A549 (cell line): ENCODE measurements around the gene MICOS13. TPM values are rescaled to one million over a fixed set of nuclear protein-coding genes. Genes with fewer than 3 reads are reported as not detected.

Experiments used
- ATAC-seq, 2 experiments: fragments of 200-7000 bp in 1 of 2; fragments of >200 bp in 1 of 2; cut with Nextera tagmentation in 1 of 2; cut with Tn5 transposase in 1 of 2; 3 replicates each; pipeline versions ENCODE4 v1.8.0 to v1.9.1; 2018 to 2020; ENCODE audit warnings: mild to moderate bottlenecking in 1 of 2, moderate library complexity in 1 of 2
- CTCF ChIA-PET: fragments of 300-600 bp; sonication (Branson Sonifier 250); formaldehyde crosslinking; extraction: SDS; loops from one replicate; lab custom pipeline; 2021; ENCODE audit warnings: antibody characterized with exemption, inconsistent platforms; lab: Yijun Ruan, JAX
- POLR2A ChIA-PET: fragments of 350-600 bp; formaldehyde crosslinking; extraction: SDS; loops from one replicate; lab custom pipeline; 2021; ENCODE audit warnings: antibody characterized with exemption, inconsistent platforms; lab: Yijun Ruan, JAX
- DNase-seq, 2 experiments: peaks; one replicate each; pipeline versions ENCODE4 v3.0.0 to v3.0.0-alpha.2; 2011 to 2016; ENCODE audit warnings: low read depth in 1 of 2, low spot score in 1 of 2
- FAIRE-seq: peaks from 2 replicates; lab custom pipeline; 2011; peaks lifted over from hg19 to GRCh38; lab: Jason Lieb, UNC
- H3K27ac ChIP-seq, 2 experiments: fragments of >200 bp; sonication (Bioruptor Twin); formaldehyde crosslinking; 3 replicates each; pipeline ENCODE4 v1.5.1; 2016 to 2017
- H3K4me1 ChIP-seq: fragments of >200 bp; sonication (Bioruptor Twin); formaldehyde crosslinking; 3 replicates; pipeline ENCODE4 v1.6.1; 2016
- H3K4me2 ChIP-seq: fragments of >200 bp; sonication (Bioruptor Twin); formaldehyde crosslinking; 3 replicates; pipeline ENCODE4 v1.6.1; 2016
- H3K4me3 ChIP-seq: fragments of >200 bp; sonication (Bioruptor Twin); formaldehyde crosslinking; 3 replicates; pipeline ENCODE4 v1.5.1; 2016
- H3K9me3 ChIP-seq: fragments of >200 bp; sonication (Bioruptor Twin); formaldehyde crosslinking; 3 replicates; pipeline ENCODE4 v1.6.1; 2016
- ATOH8 ChIP-seq: fragments of 250-450 bp; sonication (Bioruptor Pico); IDR thresholded peaks from 2 replicates; pipeline ENCODE4 v1.5.0; 2020; ENCODE audit warnings: low read depth, mild to moderate bottlenecking, moderate library complexity
- BCL3 ChIP-seq: fragments of >200 bp; sonication (Bioruptor Twin); formaldehyde crosslinking; IDR thresholded peaks from 3 replicates; pipeline ENCODE4 v1.6.1; 2016
- CBX2 ChIP-seq: fragments of 200-600 bp; sonication (generic); IDR thresholded peaks from 2 replicates; pipeline ENCODE4 v1.6.1; 2016; ENCODE audit warnings: low read depth, mild to moderate bottlenecking, borderline replicate concordance
- CHD2 ChIP-seq: fragments of 150-350 bp; IDR thresholded peaks from 2 replicates; pipeline ENCODE4 v1.6.1; 2014; ENCODE audit warnings: low read length; ENCODE audit not compliant: partially characterized antibody
- CHD4 ChIP-seq: fragments of 200-600 bp; sonication (generic); IDR thresholded peaks from 2 replicates; pipeline ENCODE4 v1.6.1; 2016; ENCODE audit warnings: antibody characterized with exemption, mild to moderate bottlenecking, borderline replicate concordance
- CTCF ChIP-seq: fragments of >200 bp; sonication (Bioruptor Twin); formaldehyde crosslinking; IDR thresholded peaks from 3 replicates; pipeline ENCODE4 v1.5.1; 2016
- EHF ChIP-seq: fragments of 250-450 bp; sonication (Bioruptor Pico); IDR thresholded peaks from 2 replicates; pipeline ENCODE4 v1.5.0; 2020; ENCODE audit warnings: mild to moderate bottlenecking
- ELK1 ChIP-seq: fragments of 150-350 bp; IDR thresholded peaks from 2 replicates; pipeline ENCODE4 v1.6.1; 2014; ENCODE audit warnings: low read depth, mild to moderate bottlenecking, low read length
- EP300 ChIP-seq, 2 experiments: fragments of >200 bp; sonication (Bioruptor Twin); formaldehyde crosslinking; IDR thresholded peaks; 2 replicates in 1 of 2; 3 replicates in 1 of 2; pipeline ENCODE4 v1.6.1; 2016 to 2017
- HDAC2 ChIP-seq: fragments of 200-600 bp; sonication (generic); IDR thresholded peaks from 2 replicates; pipeline ENCODE4 v1.6.1; 2016
- HES2 ChIP-seq: fragments of >200 bp; sonication (Bioruptor Twin); formaldehyde crosslinking; IDR thresholded peaks from 2 replicates; pipeline ENCODE4 v1.6.1; 2016
- HEYL ChIP-seq: fragments of 250-450 bp; sonication (Bioruptor Pico); IDR thresholded peaks from 2 replicates; pipeline ENCODE4 v1.8.0; 2021; ENCODE audit warnings: mild to moderate bottlenecking, moderate library complexity
- HOXB5 ChIP-seq: fragments of 250-450 bp; sonication (Bioruptor Pico); IDR thresholded peaks from 2 replicates; pipeline ENCODE4 v1.5.0; 2020; ENCODE audit warnings: mild to moderate bottlenecking, moderate library complexity
- JUNB ChIP-seq: fragments of >200 bp; sonication (Bioruptor Twin); formaldehyde crosslinking; IDR thresholded peaks from 2 replicates; pipeline ENCODE4 v1.6.1; 2016
- KDM5A ChIP-seq: fragments of 200-600 bp; sonication (generic); IDR thresholded peaks from 2 replicates; pipeline ENCODE4 v1.6.1; 2016; ENCODE audit warnings: antibody characterized with exemption, mild to moderate bottlenecking
- MAX ChIP-seq: IDR thresholded peaks from 2 replicates; pipeline ENCODE4 v1.6.1; 2012
- MAZ ChIP-seq: fragments of 150-350 bp; IDR thresholded peaks from 2 replicates; pipeline ENCODE4 v1.6.1; 2014; ENCODE audit warnings: antibody characterized with exemption, low read depth, low read length, borderline replicate concordance
- MYC ChIP-seq: IDR thresholded peaks from 2 replicates; pipeline ENCODE4 v1.6.1; 2012; ENCODE audit warnings: mild to moderate bottlenecking, inconsistent platforms, low read length, improper control_type of control experiment, borderline replicate concordance
- NPAS2 ChIP-seq: fragments of 250-450 bp; sonication (Bioruptor Pico); IDR thresholded peaks from 2 replicates; pipeline ENCODE4 v1.8.0; 2022; ENCODE audit warnings: mild to moderate bottlenecking, moderate library complexity, borderline replicate concordance
- NR3C1 ChIP-seq: fragments of >200 bp; sonication (Bioruptor Twin); formaldehyde crosslinking; IDR thresholded peaks from 3 replicates; pipeline ENCODE4 v1.6.1; 2017
- REST ChIP-seq: fragments of 200-600 bp; sonication (generic); IDR thresholded peaks from 2 replicates; pipeline ENCODE4 v1.6.1; 2016; ENCODE audit warnings: antibody characterized with exemption, mild to moderate bottlenecking, moderate library complexity
- RFX5 ChIP-seq: fragments of 450-650 bp; IDR thresholded peaks from 2 replicates; pipeline ENCODE4 v1.7.1; 2014; ENCODE audit warnings: antibody characterized with exemption, mild to moderate bottlenecking, moderate library complexity
- SMC3 ChIP-seq: fragments of >200 bp; sonication (Bioruptor Twin); formaldehyde crosslinking; IDR thresholded peaks from 3 replicates; pipeline ENCODE4 v1.6.1; 2018; ENCODE audit warnings: inconsistent platforms
- TFCP2L1 ChIP-seq: fragments of 250-450 bp; sonication (Bioruptor Pico); IDR thresholded peaks from 2 replicates; pipeline ENCODE4 v1.5.0; 2021; ENCODE audit warnings: mild to moderate bottlenecking
- TP53 ChIP-seq: fragments of 250-450 bp; sonication (Bioruptor Pico); IDR thresholded peaks from 2 replicates; pipeline ENCODE4 v1.5.0; 2021; ENCODE audit warnings: mild to moderate bottlenecking, moderate library complexity
- ZFP36 ChIP-seq: fragments of 450-650 bp; IDR thresholded peaks from 2 replicates; pipeline ENCODE4 v1.6.1; 2014; ENCODE audit warnings: borderline replicate concordance; ENCODE audit not compliant: partially characterized antibody
- WGBS: methylation state at CpG from one replicate; pipeline ENCODE4 v1.1.6; 2017; ENCODE audit errors: missing lambda C conversion rate; 5-methylcytosine and 5-hydroxymethylcytosine counted together
- polyA plus RNA-seq, 4 experiments: library from polyadenylated mRNA; depleted of rRNA in 3 of 4; stranded (reverse); fragments of >200 nt; fragmentation: RNase III in 1 of 4; extraction: RNeasy Plus Mini Kit Qiagen cat#74134 plus additional on column Dnase treatment in 1 of 4; gene quantifications; 2 replicates in 3 of 4; 3 replicates in 1 of 4; pipeline ENCODE4 v1.2.3, GENCODE V29; 2011 to 2017

Gene MICOS13
- polyA plus RNA-seq, 2 of the 4 experiments (the other 2 are of a cell fraction) = 20.5 to 48.8 TPM

- ATAC-seq (no peak), FAIRE-seq (no peak), DNase-seq (no peak)
- CTCF ChIA-PET = no interaction called here
- no peak for TF ChIP-seq NPAS2 (CRISPR knock-in tag)
- no peak for TF ChIP-seq REST
- no peak for TF ChIP-seq KDM5A
- TF ChIP-seq EP300 (IDR thresholded peaks at IDR 0.05) = no peak
- TF ChIP-seq CHD4 = no peak
- no peak for TF ChIP-seq NR3C1
- no peak for TF ChIP-seq EHF (CRISPR knock-in tag)
- TF ChIP-seq SMC3 = no peak
- TF ChIP-seq TFCP2L1 (CRISPR knock-in tag) = no peak
- TF ChIP-seq MAZ = no peak
- Histone ChIP-seq H3K9me3 (no peaks in the 10 kb centered on the region), H3K27ac (no peak overlapping the region), H3K4me2 (no peak overlapping the region), H3K4me3 (no peak overlapping the region), H3K4me1 (no peaks in the 10 kb centered on the region)
- POLR2A ChIA-PET = no interaction called here
- WGBS = 91% methylated on average over 13 of the region's 13 CpGs
Measured at GRCh38 chr19:5672708-5673459, 7.4 kb downstream of the MICOS13 start.

- 92% methylated on average over 7 of the region's 7 CpGs for WGBS
- CTCF ChIA-PET = interaction anchor here (0.6 kb wide), 1 partner anchor 38 kb away, joined by 4 read pairs; no protein-coding TSS in a partner anchor
- TF ChIP-seq ELK1 (no peak), MAX (no peak), RFX5 (no peak), CBX2 (no peak), ATOH8 (CRISPR knock-in tag) (no peak), ZFP36 (no peak), HES2 (no peak), BCL3 (no peak), JUNB (no peak), CHD2 (no peak), CTCF (no peak), MYC (no peak), HOXB5 (CRISPR knock-in tag) (no peak), HDAC2 (no peak), TP53 (CRISPR knock-in tag) (no peak), HEYL (CRISPR knock-in tag) (no peak)
Measured at GRCh38 chr19:5671600-5671999, 8.7 kb downstream of the MICOS13 start.

More at GRCh38 chr19:5671600-5671999, 8.7 kb downstream of the MICOS13 start:
- DNase-seq (no peak), FAIRE-seq (no peak), ATAC-seq (no peak)
- no peak overlapping the region for H3K4me3 ChIP-seq
- H3K4me1 ChIP-seq = no peaks in the 10 kb centered on the region
- H3K27ac ChIP-seq = no peak overlapping the region
- H3K9me3 ChIP-seq = no peaks in the 10 kb centered on the region
- no peak overlapping the region for H3K4me2 ChIP-seq
- POLR2A ChIA-PET = no interaction called here
